H1 (cell line): Measurements from ENCODE around the gene TBC1D22A. TPM values are rescaled to one million over a fixed set of nuclear protein-coding genes. Genes with fewer than 3 reads are reported as not detected.

Experiments
- CTCF ChIA-PET: fragments of 300-600 bp; sonication (Branson Sonifier 250); formaldehyde crosslinking; loops from one replicate; lab custom pipeline; 2021; ENCODE audit not compliant: partially characterized antibody; lab: Charles Lee
- POLR2A ChIA-PET: fragments of 300-600 bp; sonication (Branson Sonifier 250); formaldehyde crosslinking; loops from one replicate; lab custom pipeline; 2021; ENCODE audit warnings: inconsistent platforms; ENCODE audit not compliant: partially characterized antibody; lab: Charles Lee
- DNase-seq, 2 experiments: peaks; one replicate each; pipeline versions ENCODE4 v3.0.0 to v3.0.0-alpha.2; 2010 to 2022; ENCODE audit warnings: low spot score in 2 of 2, low read depth in 1 of 2, mixed read lengths in 1 of 2
- FAIRE-seq: peaks from 2 replicates; lab custom pipeline; 2011; peaks lifted over from hg19 to GRCh38; lab: Jason Lieb, UNC
- H2AFZ ChIP-seq: 2 replicates; pipeline ENCODE4 v1.8.1; 2012; ENCODE audit warnings: low read length, inconsistent platforms
- H2AK5ac ChIP-seq: 2 replicates; pipeline ENCODE4 v1.6.1; 2013; ENCODE audit warnings: low read depth, low read length
- H2BK120ac ChIP-seq: replicated peaks from 2 replicates; pipeline ENCODE3; 2013; ENCODE audit warnings: low read depth, low read length, inconsistent platforms
- H2BK12ac ChIP-seq: 2 replicates; pipeline ENCODE4 v1.6.1; 2013; ENCODE audit warnings: low read depth, low read length
- H2BK15ac ChIP-seq: 2 replicates; pipeline ENCODE4 v1.6.1; 2013; ENCODE audit warnings: low read length
- H2BK20ac ChIP-seq: 2 replicates; pipeline ENCODE4 v1.6.1; 2013; ENCODE audit warnings: low read length
- H2BK5ac ChIP-seq: 2 replicates; pipeline ENCODE4 v1.6.1; 2013; ENCODE audit warnings: low read depth, low read length
- H3K14ac ChIP-seq: 2 replicates; pipeline ENCODE4 v1.6.1; 2013; ENCODE audit warnings: inconsistent platforms; ENCODE audit not compliant: insufficient read length
- H3K18ac ChIP-seq: 2 replicates; pipeline ENCODE4 v1.6.1; 2013; ENCODE audit warnings: low read length; ENCODE audit errors: extremely low read depth
- H3K23ac ChIP-seq: 2 replicates; pipeline ENCODE4 v1.6.1; 2013; ENCODE audit warnings: inconsistent platforms; ENCODE audit not compliant: insufficient read length
- H3K23me2 ChIP-seq: 2 replicates; pipeline ENCODE4 v1.6.1; 2013; ENCODE audit warnings: low read depth, low read length
- H3K27ac ChIP-seq: 2 replicates; pipeline ENCODE4 v1.6.1; 2011; ENCODE audit warnings: low read depth, low read length, inconsistent platforms
- H3K27me3 ChIP-seq, 4 experiments: replicated peaks in 1 of 4; 1 replicate in 1 of 4; 2 replicates in 3 of 4; pipeline versions ENCODE4 v1.6.1 to v1.8.1; 2011 to 2013; ENCODE audit warnings: low read length in 3 of 4, mild to moderate bottlenecking in 3 of 4, inconsistent platforms in 2 of 4, mixed read lengths in 2 of 4, moderate library complexity in 1 of 4; ENCODE audit not compliant: control insufficient read depth in 3 of 4, insufficient read depth in 3 of 4; ENCODE audit errors: extremely low read depth in 1 of 4
- H3K36me3 ChIP-seq, 4 experiments: 2 replicates each; pipeline versions ENCODE4 v1.6.1 to v1.8.1; 2011 to 2013; ENCODE audit warnings: mild to moderate bottlenecking in 4 of 4, low read length in 3 of 4, moderate library complexity in 2 of 4, control low read depth in 1 of 4, inconsistent platforms in 1 of 4; ENCODE audit not compliant: insufficient read depth in 4 of 4, control insufficient read depth in 2 of 4
- H3K4ac ChIP-seq: replicated peaks from 2 replicates; pipeline ENCODE3; 2013; ENCODE audit warnings: low read length, low read depth, mixed read lengths, inconsistent platforms; ENCODE audit not compliant: insufficient read length
- H3K4me1 ChIP-seq, 4 experiments: replicated peaks in 1 of 4; 1 replicate in 1 of 4; 2 replicates in 3 of 4; pipeline versions ENCODE4 v1.6.1 to v1.8.1; 2011 to 2013; ENCODE audit warnings: low read length in 3 of 4, inconsistent platforms in 2 of 4, mixed read lengths in 1 of 4; ENCODE audit not compliant: insufficient read depth in 4 of 4, control insufficient read depth in 3 of 4
- H3K4me2 ChIP-seq, 2 experiments: 2 replicates each; pipeline versions ENCODE4 v1.6.1 to v1.8.1; 2011 to 2013; ENCODE audit warnings: low read depth in 2 of 2, low read length in 2 of 2, control low read depth in 1 of 2, inconsistent platforms in 1 of 2, mild to moderate bottlenecking in 1 of 2; ENCODE audit not compliant: insufficient read depth in 1 of 2
- H3K4me3 ChIP-seq, 4 experiments: fragments of 200-600, 300-600 bp in 1 of 4; sonication (generic), shearing (Covaris generic), sonication (Bioruptor Twin) in 1 of 4; 2 replicates each; pipeline versions ENCODE4 v1.5.1 to v1.8.1; 2011 to 2016; ENCODE audit warnings: low read length in 4 of 4, low read depth in 3 of 4, control low read depth in 2 of 4, inconsistent platforms in 2 of 4, mild to moderate bottlenecking in 2 of 4, mixed read lengths in 1 of 4, moderate library complexity in 1 of 4; ENCODE audit not compliant: insufficient read depth in 2 of 4; ENCODE audit errors: extremely low read depth in 1 of 4
- H3K56ac ChIP-seq: replicated peaks from 2 replicates; pipeline ENCODE3; 2013; ENCODE audit warnings: low read depth, mild to moderate bottlenecking, mixed read lengths, low read length, inconsistent platforms; ENCODE audit not compliant: insufficient read length
- H3K79me1 ChIP-seq: 2 replicates; pipeline ENCODE4 v1.6.1; 2013; ENCODE audit warnings: low read depth, low read length, control low read depth
- H3K79me2 ChIP-seq, 2 experiments: 2 replicates each; pipeline versions ENCODE4 v1.6.1 to v1.8.1; 2012 to 2013; ENCODE audit warnings: low read length in 2 of 2, mild to moderate bottlenecking in 2 of 2, inconsistent platforms in 1 of 2; ENCODE audit not compliant: insufficient read depth in 2 of 2, control insufficient read depth in 1 of 2
- H3K9ac ChIP-seq, 4 experiments: replicated peaks in 1 of 4; 1 replicate in 1 of 4; 2 replicates in 3 of 4; pipeline versions ENCODE4 v1.6.1 to v1.8.1; 2011 to 2013; ENCODE audit warnings: low read depth in 3 of 4, low read length in 3 of 4, control low read depth in 2 of 4, mild to moderate bottlenecking in 2 of 4, moderate library complexity in 2 of 4, inconsistent platforms in 1 of 4; ENCODE audit errors: extremely low read depth in 1 of 4
- H3K9me3 ChIP-seq, 2 experiments: 2 replicates each; pipeline versions ENCODE4 v1.6.1 to v1.8.1; 2012 to 2013; ENCODE audit warnings: mild to moderate bottlenecking in 2 of 2, moderate library complexity in 2 of 2, control low read depth in 1 of 2, inconsistent platforms in 1 of 2, low read depth in 1 of 2, low read length in 1 of 2, mixed read lengths in 1 of 2; ENCODE audit not compliant: insufficient read depth in 2 of 2
- H4K20me1 ChIP-seq, 2 experiments: replicated peaks in 1 of 2; 2 replicates each; pipeline versions ENCODE3 to v1.8.1; 2011 to 2013; ENCODE audit warnings: inconsistent platforms in 2 of 2, low read length in 2 of 2, mild to moderate bottlenecking in 1 of 2; ENCODE audit not compliant: insufficient read depth in 2 of 2, control insufficient read depth in 1 of 2
- H4K5ac ChIP-seq: 2 replicates; pipeline ENCODE4 v1.6.1; 2013; ENCODE audit warnings: low read length, low read depth, mixed read lengths, inconsistent platforms; ENCODE audit not compliant: insufficient read length
- H4K8ac ChIP-seq: 2 replicates; pipeline ENCODE4 v1.8.0; 2013; ENCODE audit warnings: mild to moderate bottlenecking, moderate library complexity, low read length, inconsistent platforms; ENCODE audit not compliant: insufficient read depth; ENCODE audit errors: extremely low read depth
- H4K91ac ChIP-seq: replicated peaks from 2 replicates; pipeline ENCODE3; 2013; ENCODE audit warnings: low read length, mixed read lengths, inconsistent platforms; ENCODE audit not compliant: insufficient read length
- CBX8 ChIP-seq: fragments of 300-800, 300-1000 bp; sonication (generic); IDR thresholded peaks from 2 replicates; pipeline ENCODE4 v1.7.1; 2016; ENCODE audit warnings: low read depth, low read length, borderline replicate concordance
- CTBP2 ChIP-seq: IDR thresholded peaks from 2 replicates; pipeline ENCODE4 v1.7.0; 2011; ENCODE audit warnings: borderline replicate concordance, mild to moderate bottlenecking, moderate library complexity, mixed read lengths, low read length; ENCODE audit not compliant: insufficient read depth, insufficient read length
- JUND ChIP-seq: IDR thresholded peaks from 2 replicates; pipeline ENCODE4 v1.6.1; 2011; ENCODE audit warnings: mild to moderate bottlenecking, improper control_type of control experiment, low read length
- MAFK ChIP-seq: IDR thresholded peaks from 2 replicates; pipeline ENCODE4 v1.6.1; 2012; ENCODE audit warnings: low read depth, mild to moderate bottlenecking, improper control_type of control experiment, low read length
- POLR2A ChIP-seq, 2 experiments: IDR thresholded peaks; 1 replicate in 1 of 2; 2 replicates in 1 of 2; pipeline ENCODE4 v1.6.1; 2011; ENCODE audit warnings: low read depth in 2 of 2, low read length in 2 of 2, mild to moderate bottlenecking in 2 of 2; ENCODE audit errors: control extremely low read depth in 1 of 2
- SUZ12 ChIP-seq: fragments of 200-600 bp; sonication (generic); IDR thresholded peaks from 2 replicates; pipeline ENCODE4 v1.6.1; 2012; ENCODE audit warnings: mild to moderate bottlenecking, inconsistent platforms, low read length, moderate library complexity, mixed read lengths
- WGBS, 2 experiments: shearing (Covaris generic) in 1 of 2; methylation state at CpG; one replicate each; pipeline versions ENCODE4 v1.1.6 to v1.1.7; 2013 to 2015; ENCODE audit warnings: low lambda C conversion rate in 2 of 2, mixed read lengths in 2 of 2, inconsistent platforms in 1 of 2, low coverage in 1 of 2, missing lambda C conversion rate in 1 of 2; ENCODE audit not compliant: insufficient replicate concordance in 2 of 2, insufficient coverage in 1 of 2, insufficient read length in 1 of 2; ENCODE audit errors: extremely low coverage in 1 of 2, missing lambda C conversion rate in 1 of 2; 5-methylcytosine and 5-hydroxymethylcytosine counted together
- polyA plus RNA-seq, 7 experiments: library from polyadenylated mRNA; depleted of rRNA in 3 of 7; stranded (reverse) in 5 of 7; unstranded in 2 of 7; fragments of >200 nt in 5 of 7; fragments of 200-250 nt in 2 of 7; gene quantifications; 1 replicate in 5 of 7; 2 replicates in 1 of 7; 4 replicates in 1 of 7; pipeline versions ENCODE4 v1.2.1 to v1.2.3, GENCODE V29; 2011 to 2013; ENCODE audit warnings: missing spikeins in 2 of 7, mixed read lengths in 2 of 7
- total RNA-seq: library from RNA; stranded (reverse); fragmentation: NEBNext Ultra II Directional; extraction: Animal tissue kit (Norgen Biotek cat#: 25700); gene quantifications from 2 replicates; pipeline ENCODE4 v1.2.1, GENCODE V29; 2021

The TBC1D22A gene
- total and polyA plus RNA-seq, 2 of the 8 experiments (the other 6 are each of a cell fraction or from before 2014, with no cell fraction given): 11.9 to 18.4 TPM

DNA sequence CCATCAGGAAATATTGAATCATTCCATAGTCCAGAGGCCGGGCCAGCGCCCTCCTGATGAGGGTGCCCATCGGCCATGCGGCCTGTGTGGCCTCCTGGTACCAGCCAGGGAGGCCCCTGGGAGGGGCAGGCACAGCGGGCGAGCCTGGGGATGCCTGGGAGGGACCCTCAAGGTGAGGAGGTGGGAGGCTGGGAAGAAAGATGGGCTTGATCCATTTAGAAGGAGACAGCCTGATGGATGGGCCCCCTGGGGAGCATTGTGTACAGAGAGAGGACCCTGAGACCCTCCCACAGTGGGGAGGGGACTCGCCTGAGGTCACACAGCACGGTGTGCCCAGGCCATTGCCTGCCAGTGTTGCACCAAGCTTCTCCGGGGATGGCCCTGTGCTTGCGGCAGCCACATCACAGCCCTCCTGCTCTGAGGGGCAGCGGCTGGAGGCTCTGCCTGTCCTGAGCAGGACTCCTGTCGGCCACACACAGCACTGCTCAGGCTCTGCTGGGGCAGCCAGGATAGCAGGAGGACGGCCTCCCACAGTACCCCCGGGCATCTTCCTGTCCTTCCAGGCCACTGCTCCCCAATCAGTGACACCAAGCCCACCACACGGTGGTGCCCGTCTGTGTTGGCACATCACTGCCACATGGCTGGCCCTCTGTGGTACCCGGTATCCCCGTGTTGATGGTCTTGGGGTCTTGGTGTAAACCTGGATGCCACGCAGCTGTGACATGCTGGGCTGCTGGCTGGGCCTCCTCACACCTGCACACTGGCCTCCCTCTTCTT lies 290.0 kb downstream of the TBC1D22A start:
- no peak overlapping the region for H4K91ac ChIP-seq
- no peak overlapping the region for H3K4me3 ChIP-seq
- H3K56ac ChIP-seq: no peak overlapping the region
- no peaks in the 10 kb centered on the region for H3K27me3 ChIP-seq
- no peak overlapping the region for H4K5ac ChIP-seq
- peaks cover 0 to 5% (median 3%) of the 10 kb centered on the region in 4 experiments; a peak in 4 of 7 replicates for H3K4me1 ChIP-seq
- H3K4me2 ChIP-seq: no peak overlapping the region
- no peaks in the 10 kb centered on the region for H3K9me3 ChIP-seq
- no peak overlapping the region for H2BK20ac ChIP-seq
- no peak overlapping the region for H3K14ac ChIP-seq
- no peak overlapping the region for H2AFZ ChIP-seq
- H3K23ac ChIP-seq: no peak overlapping the region
- POLR2A ChIA-PET: no interaction called here
- no peaks in the 10 kb centered on the region for H3K79me2 ChIP-seq
- H2BK12ac ChIP-seq: no peak overlapping the region
- WGBS, 2 experiments: 84% methylated on average over 16 of the region's 19 CpGs; no CpG with 5 or more reads in 1 of the 2 experiments
- 0 out of 2 replicates have a peak overlapping the region, but pooled peaks have one; percentile 32 for H2AK5ac ChIP-seq
- no peak overlapping the region for H2BK15ac ChIP-seq
- H2BK120ac ChIP-seq: no peak overlapping the region
- no peaks in the 10 kb centered on the region; the same call in 1 of the 2 replicates for H3K79me1 ChIP-seq
- FAIRE-seq (no peak), DNase-seq (no peak)
- H3K23me2 ChIP-seq: no peaks in the 10 kb centered on the region
- TF ChIP-seq POLR2A (IDR thresholded peaks at IDR 0.05; ENCODE audit: control extremely low read depth in 1 of 2, low read depth in 2 of 2, low read length in 2 of 2) (no peak), CTBP2 (no peak), CBX8 (no peak), MAFK (no peak), JUND (no peak), SUZ12 (no peak)
- no peaks in the 10 kb centered on the region; a peak in 1 of 8 replicates for H3K36me3 ChIP-seq
- no peak overlapping the region for H3K18ac ChIP-seq
- CTCF ChIA-PET: no interaction called here
- no peak overlapping the region for H3K9ac ChIP-seq
- H4K8ac ChIP-seq: no peak overlapping the region; the same call in 1 of the 2 replicates
- peaks cover 0 to 3% of the 10 kb centered on the region in 2 experiments for H4K20me1 ChIP-seq
- peak overlapping the region; percentile 27; the same call in 1 of the 2 replicates for H2BK5ac ChIP-seq
- no peak overlapping the region for H3K4ac ChIP-seq
- no peak overlapping the region for H3K27ac ChIP-seq
